HCT116 (cell line): ENCODE measurements around the gene LRRC3. TPM values are rescaled to one million over a fixed set of nuclear protein-coding genes. Genes with fewer than 3 reads are reported as not detected.

Experiments used
- ATAC-seq: fragments of 200-7000 bp; cut with Tn5 transposase; 2 replicates; pipeline ENCODE4 v1.9.1; 2020; ENCODE audit warnings: mild to moderate bottlenecking, moderate library complexity
- BruUV-seq: library from RNA; stranded (reverse); fragments of 400-500 nt; replicated peaks from 2 replicates; lab custom pipeline; 2021; lab: Mats Ljungman, UMichigan
- CTCF ChIA-PET: fragments of 300-600 bp; sonication (Branson Sonifier 250); formaldehyde crosslinking; loops from one replicate; lab custom pipeline; 2021; ENCODE audit warnings: antibody characterized with exemption; lab: Charles Lee
- POLR2A ChIA-PET: fragments of 300-600, 350-600 bp; sonication (Branson Sonifier 250); formaldehyde crosslinking; loops from one replicate; lab custom pipeline; 2021; ENCODE audit warnings: antibody characterized with exemption; lab: Charles Lee
- RAD21 ChIA-PET, 2 experiments: fragments of 300-600 bp; sonication (Branson Sonifier 250); formaldehyde crosslinking; loops; one replicate each; lab custom pipeline; 2023; ENCODE audit warnings: low total read pairs in 2 of 2; ENCODE audit not compliant: uncharacterized antibody in 2 of 2, unreplicated experiment in 2 of 2, low non-redundant PET in 1 of 2; lab: Charles Lee
- DNase-seq: peaks from one replicate; pipeline ENCODE4 v3.0.0-alpha.2; 2010; ENCODE audit warnings: low read depth, low spot score
- H2AFZ ChIP-seq: fragments of 200-600 bp; shearing (Covaris generic), sonication (generic); 2 replicates; pipeline ENCODE4 v1.6.1; 2017; ENCODE audit warnings: low read depth, mixed run types, mixed read lengths, antibody characterized with exemption, low read length; ENCODE audit not compliant: poor library complexity, severe bottlenecking
- H3K27ac ChIP-seq: 2 replicates; pipeline ENCODE4 v1.5.1; 2012; ENCODE audit warnings: low read depth, low read length
- H3K27me3 ChIP-seq: fragments of 200-600 bp; sonication (generic); 2 replicates; pipeline ENCODE4 v1.6.1; 2016; ENCODE audit warnings: mixed run types, low read length, mixed read lengths; ENCODE audit not compliant: insufficient read depth
- H3K36me3 ChIP-seq, 2 experiments: fragments of 200-500 bp in 1 of 2; fragments of 200-600 bp in 1 of 2; sonication (Bioruptor generic) in 1 of 2; sonication (generic) in 1 of 2; 2 replicates each; pipeline versions ENCODE4 v1.5.1 to v1.6.1; 2014 to 2016; ENCODE audit warnings: low read length in 2 of 2, inconsistent platforms in 1 of 2, mixed read lengths in 1 of 2, mixed run types in 1 of 2; ENCODE audit not compliant: insufficient read depth in 2 of 2, control insufficient read depth in 1 of 2
- H3K4me1 ChIP-seq, 2 experiments: fragments of 200-600 bp in 1 of 2; sonication (generic) in 1 of 2; 2 replicates each; pipeline versions ENCODE4 v1.5.1 to v1.6.1; 2012 to 2017; ENCODE audit warnings: low read length in 2 of 2, inconsistent platforms in 1 of 2, mild to moderate bottlenecking in 1 of 2, mixed read lengths in 1 of 2, mixed run types in 1 of 2, moderate library complexity in 1 of 2; ENCODE audit not compliant: insufficient read depth in 2 of 2, control insufficient read depth in 1 of 2
- H3K4me2 ChIP-seq: fragments of 200-600 bp; sonication (generic); 2 replicates; pipeline ENCODE4 v1.6.1; 2017; ENCODE audit warnings: mixed run types, low read length, mixed read lengths
- H3K4me3 ChIP-seq, 2 experiments: fragments of 200-600 bp in 1 of 2; sonication (generic) in 1 of 2; replicated peaks in 1 of 2; 2 replicates each; pipeline ENCODE4 v1.5.1; 2011 to 2016; ENCODE audit warnings: low read length in 2 of 2, control low read depth in 1 of 2, low read depth in 1 of 2, mild to moderate bottlenecking in 1 of 2, mixed read lengths in 1 of 2, mixed run types in 1 of 2
- H3K79me2 ChIP-seq: fragments of 200-600 bp; sonication (generic); 2 replicates; pipeline ENCODE4 v1.6.1; 2017; ENCODE audit warnings: mild to moderate bottlenecking, mixed run types, low read length, moderate library complexity, mixed read lengths; ENCODE audit not compliant: insufficient read depth
- H3K9ac ChIP-seq: fragments of 200-600 bp; sonication (generic); 2 replicates; pipeline ENCODE4 v1.6.1; 2016; ENCODE audit warnings: low read length, mixed read lengths
- H3K9me2 ChIP-seq: fragments of 200-600 bp; sonication (generic), shearing (Covaris generic); 2 replicates; pipeline ENCODE4 v1.6.1; 2017; ENCODE audit warnings: mixed run types, mild to moderate bottlenecking, moderate library complexity; ENCODE audit not compliant: insufficient read depth
- H3K9me3 ChIP-seq, 2 experiments: fragments of 200-500 bp in 1 of 2; fragments of 200-600 bp in 1 of 2; sonication (Bioruptor generic) in 1 of 2; sonication (generic) in 1 of 2; 2 replicates each; pipeline ENCODE4 v1.6.1; 2014 to 2017; ENCODE audit warnings: low read length in 2 of 2, mixed read lengths in 2 of 2, inconsistent platforms in 1 of 2, low read depth in 1 of 2, mild to moderate bottlenecking in 1 of 2, mixed run types in 1 of 2, moderate library complexity in 1 of 2; ENCODE audit not compliant: control insufficient read depth in 1 of 2, insufficient read depth in 1 of 2
- H4K20me1 ChIP-seq: fragments of 200-600 bp; sonication (generic), shearing (Covaris generic); 2 replicates; pipeline ENCODE4 v1.6.1; 2017; ENCODE audit warnings: mixed run types, mild to moderate bottlenecking, moderate library complexity; ENCODE audit not compliant: insufficient read depth
- ATF3 ChIP-seq: IDR thresholded peaks from 2 replicates; pipeline ENCODE4 v1.6.1; 2012
- CEBPB ChIP-seq: IDR thresholded peaks from 2 replicates; pipeline ENCODE4 v1.6.1; 2012; ENCODE audit warnings: low read depth
- ELF1 ChIP-seq: IDR thresholded peaks from 2 replicates; pipeline ENCODE4 v1.6.1; 2012; ENCODE audit warnings: low read depth, borderline replicate concordance
- EZH2phosphoT487 ChIP-seq: fragments of 200-600 bp; IDR thresholded peaks from 2 replicates; pipeline ENCODE4 v1.6.1; 2018; ENCODE audit warnings: antibody characterized with exemption, borderline replicate concordance
- FOSL1 ChIP-seq: IDR thresholded peaks from 2 replicates; pipeline ENCODE4 v1.6.1; 2012; ENCODE audit warnings: low read depth
- MAX ChIP-seq: IDR thresholded peaks from 2 replicates; pipeline ENCODE4 v1.6.1; 2012
- POLR2A ChIP-seq: IDR thresholded peaks from 2 replicates; pipeline ENCODE4 v1.7.0; 2011; ENCODE audit warnings: borderline replicate concordance; ENCODE audit not compliant: insufficient read depth, insufficient read length; ENCODE audit errors: extremely low read depth
- POLR2AphosphoS5 ChIP-seq: IDR thresholded peaks from 2 replicates; pipeline ENCODE4 v1.6.1; 2011; ENCODE audit warnings: mild to moderate bottlenecking, low read depth, low read length, moderate library complexity
- RAD21 ChIP-seq: IDR thresholded peaks from 2 replicates; pipeline ENCODE4 v1.6.1; 2012; ENCODE audit warnings: low read depth, mild to moderate bottlenecking
- SIN3A ChIP-seq: IDR thresholded peaks from 2 replicates; pipeline ENCODE4 v1.6.1; 2012; ENCODE audit warnings: low read depth
- TCF7L2 ChIP-seq: IDR thresholded peaks from 2 replicates; pipeline ENCODE4 v1.7.0; 2011; ENCODE audit warnings: borderline replicate concordance, inconsistent platforms; ENCODE audit not compliant: insufficient read depth, insufficient read length; ENCODE audit errors: extremely low read depth
- ZFX ChIP-seq: fragments of 450-650 bp; IDR thresholded peaks from 2 replicates; pipeline ENCODE4 v1.6.1; 2017
- ZNF274 ChIP-seq: fragments of 200-500 bp; sonication (Bioruptor generic); IDR thresholded peaks from 2 replicates; pipeline ENCODE4 v1.6.1; 2014; ENCODE audit warnings: mild to moderate bottlenecking, low read depth, low read length, inconsistent platforms
- intact Hi-C: fragments of 100-400 bp; cut with micrococcal nuclease; formaldehyde crosslinking; loops from 2 replicates; pipeline ENCODE4 v1.10.0; 2022
- total RNA-seq: library from RNA; stranded (reverse); gene quantifications from one replicate; pipeline ENCODE4 v1.2.1, GENCODE V29; 2021; ENCODE audit not compliant: unreplicated experiment

LRRC3 gene
- total RNA-seq, 1 experiment from 2014 or later: 7.5 TPM

GRCh38 chr21:44429894-44430293, 25.4 kb upstream of the LRRC3 start:
- intact Hi-C loops: no loop called here
- RAD21 ChIA-PET: no interaction called here
- H3K4me1 ChIP-seq: peaks cover 4 to 30% of the 10 kb centered on the region in 2 experiments; a peak in 3 of 4 replicates

GRCh38 chr21:44431300-44431699, 24.0 kb upstream of the LRRC3 start:
- BruUV-seq: no TSS peak
- POLR2A ChIA-PET: no interaction called here

More at GRCh38 chr21:44429894-44430293, 25.4 kb upstream of the LRRC3 start:
- TF ChIP-seq MAX (no peak), EZH2phosphoT487 (no peak)
- TF ChIP-seq, all 23 proteins: peak for 0
- peaks cover 0 to 16% of the 10 kb centered on the region in 2 experiments; a peak in 2 of 4 replicates for H3K36me3 ChIP-seq
- ATAC-seq (no peak), DNase-seq (no peak)
- H3K79me2 ChIP-seq: peaks cover 64% of the 10 kb centered on the region
- POLR2A ChIA-PET: no interaction called here
- H3K9me3 ChIP-seq: peaks cover 4 to 6% of the 10 kb centered on the region in 2 experiments; a peak in 3 of 4 replicates
- H2AFZ ChIP-seq: no peak overlapping the region
- no peaks in the 10 kb centered on the region for H3K27me3 ChIP-seq
- CTCF ChIA-PET: interaction anchor here (1.3 kb wide), 1 partner anchor 14 kb away, joined by 5 read pairs; no protein-coding TSS in a partner anchor
- BruUV-seq: no TSS peak
- no peak overlapping the region for H3K9ac ChIP-seq
- H4K20me1 ChIP-seq: no peaks in the 10 kb centered on the region
- H3K9me2 ChIP-seq: no peaks in the 10 kb centered on the region
- no peak overlapping the region for H3K4me2 ChIP-seq
- H3K4me3 ChIP-seq: no peak overlapping the region
- no peak overlapping the region for H3K27ac ChIP-seq

More at GRCh38 chr21:44431300-44431699, 24.0 kb upstream of the LRRC3 start:
- Histone ChIP-seq H3K9ac (no peak overlapping the region), H3K27me3 (no peaks in the 10 kb centered on the region), H3K27ac (no peak overlapping the region), H2AFZ (no peak overlapping the region), H3K36me3 (peaks cover 0 to 24% of the 10 kb centered on the region in 2 experiments; a peak in 3 of 4 replicates), H3K9me3 (peaks cover 4 to 6% of the 10 kb centered on the region in 2 experiments; a peak in 3 of 4 replicates), H3K4me2 (no peak overlapping the region), H3K4me1 (peaks cover 4 to 23% of the 10 kb centered on the region in 2 experiments; a peak in 3 of 4 replicates), H3K79me2 (peaks cover 53% of the 10 kb centered on the region)
- intact Hi-C loops: no loop called here
- ATAC-seq: no peak
- ChIA-PET RAD21 (no interaction called here), CTCF (interaction anchor here (1.3 kb wide), 1 partner anchor 13 kb away, joined by 5 read pairs; no protein-coding TSS in a partner anchor)
- DNase-seq: no peak
- TF ChIP-seq ZFX (no peak), CEBPB (no peak), ZNF274 (no peak), ELF1 (no peak), POLR2A (no peak), POLR2AphosphoS5 (no peak), ATF3 (no peak), RAD21 (no peak), SIN3A (no peak), FOSL1 (no peak), TCF7L2 (no peak), MAX (no peak)
- TF ChIP-seq, all 23 proteins: peak for 0
- H3K4me3 ChIP-seq: no peak overlapping the region
- H4K20me1 ChIP-seq: no peaks in the 10 kb centered on the region
- H3K9me2 ChIP-seq: no peaks in the 10 kb centered on the region
